Colon (tissue), 2 donors: ENCODE results near the gene FLNA.
"Not testable (repeated sequence)": the region's sequence is repeated elsewhere in the genome, so short reads cannot be mapped to it uniquely, and the experiment has no call there.

Experiments
- FAIRE-seq: peaks from 2 replicates; lab custom pipeline; 2012; peaks lifted over from hg19 to GRCh38; lab: Jason Lieb, UNC
- donor health status: control.
- donor health status: control.

FLNA gene

GRCh38 chrX:154399527-154400368 lies 25.3 kb upstream of the FLNA start:
- no peak for FAIRE-seq

- FAIRE-seq, result no peak
These were observed 24.5 kb upstream of the FLNA start for GRCh38 chrX:154398668-154399526.

- FAIRE-seq, result no peak
These were observed 23.6 kb upstream of the FLNA start, which contains the start of gene RPL10 for GRCh38 chrX:154397888-154398667. TSS of gene RPL10 (plus strand) at chrX:154398377. CDS start at chrX:154398520, 143 bp downstream.

GRCh38 chrX:154396973-154397887 lies 22.8 kb upstream of the FLNA start:
- FAIRE-seq, result no peak

GRCh38 chrX:154396363-154396762 lies 21.9 kb upstream of the FLNA start:
- FAIRE-seq, result not testable (repeated sequence)

- FAIRE-seq, result not testable (repeated sequence)
These were observed 15.6 kb upstream of the FLNA start for GRCh38 chrX:154389812-154390747.

GRCh38 chrX:154388649-154389048 lies 14.2 kb upstream of the FLNA start:
- FAIRE-seq, result not testable (repeated sequence)

GRCh38 chrX:154388094-154388493 lies 13.7 kb upstream of the FLNA start:
- FAIRE-seq, result peak; percentile 21

GRCh38 chrX:154384284-154384892 lies 10.0 kb upstream of the FLNA start:
- FAIRE-seq, result no peak

GRCh38 chrX:154383359-154384283 lies 9.2 kb upstream of the FLNA start:
- no peak for FAIRE-seq

GRCh38 chrX:154382483-154383069 lies 8.1 kb upstream of the FLNA start:
- no peak for FAIRE-seq

- no peak for FAIRE-seq
These were observed 6.8 kb upstream of the FLNA start for GRCh38 chrX:154381271-154381670.

GRCh38 chrX:154380787-154381186 lies 6.4 kb upstream of the FLNA start:
- FAIRE-seq, result no peak

- FAIRE-seq, result no peak
These were observed 5.7 kb upstream of the FLNA start for GRCh38 chrX:154380153-154380552.

GRCh38 chrX:154379569-154379951 lies 5.1 kb upstream of the FLNA start:
- no peak for FAIRE-seq

- FAIRE-seq, result peak; percentile 95
These were observed 4.5 kb upstream of the FLNA start, which contains the start of gene EMD for GRCh38 chrX:154378799-154379568. TSS of gene EMD (plus strand) at chrX:154379295. CDS start at chrX:154379485, 190 bp downstream.
